COR-L47 (cell line): ENCODE data around the gene LIN28A.

ENCODE experiments used
- DNase-seq: peaks from one replicate; lab custom pipeline; 2025; lab: John Stamatoyannopoulos, UW

The LIN28A gene

GRCh38 chr1:26388791-26389445 is 21.7 kb upstream of the LIN28A start:
- no peak for DNase-seq

- DNase-seq, result no peak
Measured at GRCh38 chr1:26389604-26390247, 20.9 kb upstream of the LIN28A start.

GRCh38 chr1:26391450-26391849 is 19.2 kb upstream of the LIN28A start:
- no peak for DNase-seq

GRCh38 chr1:26395754-26396153 is 14.9 kb upstream of the LIN28A start:
- no peak for DNase-seq

GRCh38 chr1:26399034-26399433 is 11.6 kb upstream of the LIN28A start:
- DNase-seq, result no peak

GRCh38 chr1:26401891-26402290 is 8.7 kb upstream of the LIN28A start:
- no peak for DNase-seq

- no peak for DNase-seq
Measured at GRCh38 chr1:26403656-26404055, 7.0 kb upstream of the LIN28A start.

GRCh38 chr1:26404641-26405040 is 6.0 kb upstream of the LIN28A start:
- no peak for DNase-seq

GRCh38 chr1:26405281-26405915 is 5.2 kb upstream of the LIN28A start:
- DNase-seq, result no peak

GRCh38 chr1:26408604-26409003 is 2.0 kb upstream of the LIN28A start:
- DNase-seq, result no peak

- no peak for DNase-seq
Measured at GRCh38 chr1:26409191-26409807, 1.3 kb upstream of the LIN28A start.

GRCh38 chr1:26411624-26412074 is 1.0 kb downstream of the LIN28A start:
- DNase-seq, result no peak

- no peak for DNase-seq
Measured at GRCh38 chr1:26412180-26412840, 1.7 kb downstream of the LIN28A start.

- no peak for DNase-seq
Measured at GRCh38 chr1:26413031-26413430, 2.4 kb downstream of the LIN28A start.

- peak; percentile 76 for DNase-seq
Measured at GRCh38 chr1:26417111-26417759, 6.6 kb downstream of the LIN28A start.

GRCh38 chr1:26418865-26419349 is 8.3 kb downstream of the LIN28A start:
- no peak for DNase-seq

GRCh38 chr1:26419494-26419893 is 8.9 kb downstream of the LIN28A start:
- no peak for DNase-seq

GRCh38 chr1:26429721-26430120 is 19.1 kb downstream of the LIN28A start:
- no peak for DNase-seq

GRCh38 chr1:26431979-26432695 is 21.5 kb downstream of the LIN28A start, which contains the start of gene DHDDS:
Gene DHDDS, plus strand, starts transcription at chr1:26432321. Its CDS starts 625 bp downstream, at chr1:26432946.
- DNase-seq, result peak; percentile 99

- no peak for DNase-seq
Measured at GRCh38 chr1:26432793-26433192, 22.2 kb downstream of the LIN28A start.
